GM12878 (cell line): ENCODE results near the gene CSNK1G2. TPM values are rescaled to one million over a fixed set of nuclear protein-coding genes. Genes with fewer than 3 reads are reported as not detected.

Source experiments
- CHD4 ChIP-seq: fragments of 200-600 bp; sonication (generic); IDR thresholded peaks from 2 replicates; pipeline ENCODE4 v1.6.1; 2016; ENCODE audit warnings: mild to moderate bottlenecking
- E2F4 ChIP-seq: IDR thresholded peaks from 2 replicates; pipeline ENCODE4 v1.6.1; 2012; ENCODE audit warnings: low read depth, low read length, improper control_type of control experiment
- EED ChIP-seq: sonication (generic); IDR thresholded peaks from 2 replicates; pipeline ENCODE4 v1.6.1; 2016; ENCODE audit warnings: antibody characterized with exemption, low read depth
- EZH2 ChIP-seq: IDR thresholded peaks from 2 replicates; pipeline ENCODE4 v1.6.1; 2012; ENCODE audit warnings: low read depth, mild to moderate bottlenecking, control low read depth, inconsistent platforms, low read length, borderline replicate concordance; ENCODE audit not compliant: control insufficient read depth
- FOS ChIP-seq: IDR thresholded peaks from 3 replicates; pipeline ENCODE4 v1.6.1; 2011; ENCODE audit warnings: borderline replicate concordance; ENCODE audit not compliant: insufficient read length; ENCODE audit errors: extremely low read depth
- FOXK2 ChIP-seq: fragments of 450-650 bp; IDR thresholded peaks from 2 replicates; pipeline ENCODE4 v1.6.1; 2017; ENCODE audit warnings: mild to moderate bottlenecking, moderate library complexity
- FOXM1 ChIP-seq: IDR thresholded peaks from 2 replicates; pipeline ENCODE4 v1.6.1; 2012; ENCODE audit warnings: low read depth, mild to moderate bottlenecking, inconsistent platforms, low read length, moderate library complexity
- IRF4 ChIP-seq: IDR thresholded peaks from 2 replicates; pipeline ENCODE4 v1.6.1; 2011; ENCODE audit warnings: low read depth, low read length
- KAT2A ChIP-seq: conservative IDR thresholded peaks from 2 replicates; pipeline ENCODE4 v1.6.1; 2011; ENCODE audit warnings: low read depth, low read length; ENCODE audit not compliant: control insufficient read depth
- RAD51 ChIP-seq: fragments of 450-650 bp; IDR thresholded peaks from 2 replicates; pipeline ENCODE4 v1.6.1; 2016; ENCODE audit warnings: moderate library complexity, mild to moderate bottlenecking, inconsistent platforms
- SMARCA5 ChIP-seq: fragments of 450-650 bp; IDR thresholded peaks from 2 replicates; pipeline ENCODE4 v1.6.1; 2017; ENCODE audit warnings: mild to moderate bottlenecking
- SMC3 ChIP-seq: IDR thresholded peaks from 2 replicates; pipeline ENCODE4 v1.6.1; 2011; ENCODE audit warnings: low read length, improper control_type of control experiment, borderline replicate concordance
- TCF12 ChIP-seq: IDR thresholded peaks from 2 replicates; pipeline ENCODE4 v1.6.1; 2011; ENCODE audit warnings: low read depth, mild to moderate bottlenecking, low read length
- TCF3 ChIP-seq: IDR thresholded peaks from 2 replicates; pipeline ENCODE4 v1.6.1; 2012; ENCODE audit warnings: low read depth, mild to moderate bottlenecking, low read length, borderline replicate concordance; ENCODE audit not compliant: insufficient read depth
- YY1 ChIP-seq: IDR thresholded peaks from 2 replicates; pipeline ENCODE4 v1.6.1; 2011; ENCODE audit warnings: low read depth, mild to moderate bottlenecking, low read length
- ZNF217 ChIP-seq: fragments of 450-650 bp; IDR thresholded peaks from 2 replicates; pipeline ENCODE4 v1.6.1; 2017; ENCODE audit warnings: antibody characterized with exemption, mild to moderate bottlenecking
- polyA plus RNA-seq, 11 experiments: library from polyadenylated mRNA; depleted of rRNA in 4 of 11; unstranded in 6 of 11; stranded (reverse) in 5 of 11; fragments of >200 nt; fragmentation: Nextera tagmentation in 4 of 11; fragmentation: Illumina TruSeq in 1 of 11; extraction: Ambion mirVana in 4 of 11; extraction: Trizol in 1 of 11; gene quantifications; 1 replicate in 1 of 11; 2 replicates in 10 of 11; pipeline versions ENCODE4 v1.2.1 to v1.2.3, GENCODE V29; 2011 to 2016; ENCODE audit warnings: inconsistent platforms in 2 of 11, missing spikeins in 2 of 11, low read depth in 1 of 11
- total RNA-seq, 4 experiments: library from RNA; depleted of rRNA in 3 of 4; stranded (reverse); fragments of >200 nt in 3 of 4; fragmentation: Illumina TruSeq in 1 of 4; extraction: Trizol in 1 of 4; gene quantifications; 2 replicates each; pipeline versions ENCODE4 v1.2.1 to v1.2.3, GENCODE V29; 2013 to 2021
- TF ChIP-seq, protein P1 (sequence below): IDR thresholded peaks from 2 replicates; pipeline ENCODE4 v1.6.1; 2012; ENCODE audit warnings: low read length, inconsistent platforms
- TF ChIP-seq, protein P2 (sequence below): IDR thresholded peaks from 2 replicates; pipeline ENCODE4 v1.6.1; 2011; ENCODE audit warnings: low read depth, low read length, improper control_type of control experiment, borderline replicate concordance
- TF ChIP-seq, protein P3 (sequence below): fragments of 450-650 bp; IDR thresholded peaks from 2 replicates; pipeline ENCODE4 v1.6.1; 2018; ENCODE audit warnings: mild to moderate bottlenecking, low read depth, moderate library complexity; ENCODE audit not compliant: partially characterized antibody
- TF ChIP-seq, protein P4 (sequence below): fragments of 450-650 bp; formaldehyde crosslinking; IDR thresholded peaks from 2 replicates; pipeline ENCODE4 v1.5.0; 2022; ENCODE audit warnings: mild to moderate bottlenecking, missing genetic modification characterization

Gene CSNK1G2
- total and polyA plus RNA-seq, 10 of the 15 experiments (the other 5 are each of a cell fraction or from before 2014, with no cell fraction given), result 0.64 to 109 (median 25.0) TPM

DNA sequence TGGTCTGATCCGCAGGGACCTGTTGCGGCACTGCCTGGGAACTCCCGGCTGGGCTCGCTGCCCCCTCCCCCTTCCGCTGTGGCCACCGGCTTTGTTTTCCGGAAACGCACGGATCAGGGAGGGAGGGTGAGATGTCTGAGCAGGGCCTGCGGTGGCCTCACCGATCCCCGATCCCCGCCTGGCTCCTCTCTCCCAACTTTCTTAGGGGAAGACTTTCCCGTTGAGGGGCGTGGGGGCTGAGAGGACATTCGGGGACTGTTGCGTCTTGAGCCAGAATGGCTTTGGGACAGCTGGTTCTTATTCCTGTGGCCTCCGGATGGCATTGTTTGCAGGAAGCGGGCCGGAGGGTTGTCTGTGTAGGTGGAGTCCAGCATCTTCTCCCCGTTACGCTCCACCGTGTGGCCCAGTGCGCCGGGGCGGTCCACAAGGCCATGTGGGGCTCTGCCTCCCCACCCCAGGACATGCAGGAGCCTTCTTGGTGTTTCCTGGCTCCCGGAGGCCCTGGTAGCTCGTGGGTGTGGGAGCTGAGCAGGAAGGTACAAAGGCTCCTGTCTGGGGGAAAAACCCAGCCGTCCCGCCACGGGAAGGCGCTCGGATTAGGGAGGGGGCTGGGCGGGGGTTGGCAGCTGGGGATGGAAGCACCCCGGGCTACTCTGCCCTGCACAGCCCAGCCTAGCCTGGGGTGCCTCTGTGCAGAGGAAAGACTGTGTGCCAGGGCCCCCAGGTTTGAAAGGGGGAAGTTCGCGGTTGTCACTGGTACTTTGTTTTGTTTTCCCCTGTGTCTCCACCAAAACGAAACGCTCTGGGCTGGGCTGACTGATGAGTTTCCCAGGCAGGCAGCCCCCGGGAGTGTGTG is 1.3 kb downstream of the CSNK1G2 start (continued):
- TF ChIP-seq SMC3, result no peak
- TF ChIP-seq FOXK2, result no peak
- TF ChIP-seq FOS, result no peak
- TF ChIP-seq, protein P1, sequence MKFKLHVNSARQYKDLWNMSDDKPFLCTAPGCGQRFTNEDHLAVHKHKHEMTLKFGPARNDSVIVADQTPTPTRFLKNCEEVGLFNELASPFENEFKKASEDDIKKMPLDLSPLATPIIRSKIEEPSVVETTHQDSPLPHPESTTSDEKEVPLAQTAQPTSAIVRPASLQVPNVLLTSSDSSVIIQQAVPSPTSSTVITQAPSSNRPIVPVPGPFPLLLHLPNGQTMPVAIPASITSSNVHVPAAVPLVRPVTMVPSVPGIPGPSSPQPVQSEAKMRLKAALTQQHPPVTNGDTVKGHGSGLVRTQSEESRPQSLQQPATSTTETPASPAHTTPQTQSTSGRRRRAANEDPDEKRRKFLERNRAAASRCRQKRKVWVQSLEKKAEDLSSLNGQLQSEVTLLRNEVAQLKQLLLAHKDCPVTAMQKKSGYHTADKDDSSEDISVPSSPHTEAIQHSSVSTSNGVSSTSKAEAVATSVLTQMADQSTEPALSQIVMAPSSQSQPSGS, result no peak
- TF ChIP-seq TCF3, result no peak
- no peak for TF ChIP-seq CHD4
- no peak for TF ChIP-seq IRF4
- 0 out of 2 replicates have a peak, but pooled peaks have one; percentile 46 for TF ChIP-seq SMARCA5
- TF ChIP-seq EED, result peak; percentile 78
- TF ChIP-seq E2F4, result no peak
- TF ChIP-seq FOXM1, result no peak
- no peak for TF ChIP-seq KAT2A
- TF ChIP-seq ZNF217, result no peak
- TF ChIP-seq, protein P2, sequence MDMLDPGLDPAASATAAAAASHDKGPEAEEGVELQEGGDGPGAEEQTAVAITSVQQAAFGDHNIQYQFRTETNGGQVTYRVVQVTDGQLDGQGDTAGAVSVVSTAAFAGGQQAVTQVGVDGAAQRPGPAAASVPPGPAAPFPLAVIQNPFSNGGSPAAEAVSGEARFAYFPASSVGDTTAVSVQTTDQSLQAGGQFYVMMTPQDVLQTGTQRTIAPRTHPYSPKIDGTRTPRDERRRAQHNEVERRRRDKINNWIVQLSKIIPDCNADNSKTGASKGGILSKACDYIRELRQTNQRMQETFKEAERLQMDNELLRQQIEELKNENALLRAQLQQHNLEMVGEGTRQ, result no peak
- no peak for TF ChIP-seq TCF12
- TF ChIP-seq EZH2, result no peak
- TF ChIP-seq YY1, result no peak
- TF ChIP-seq, protein P3, sequence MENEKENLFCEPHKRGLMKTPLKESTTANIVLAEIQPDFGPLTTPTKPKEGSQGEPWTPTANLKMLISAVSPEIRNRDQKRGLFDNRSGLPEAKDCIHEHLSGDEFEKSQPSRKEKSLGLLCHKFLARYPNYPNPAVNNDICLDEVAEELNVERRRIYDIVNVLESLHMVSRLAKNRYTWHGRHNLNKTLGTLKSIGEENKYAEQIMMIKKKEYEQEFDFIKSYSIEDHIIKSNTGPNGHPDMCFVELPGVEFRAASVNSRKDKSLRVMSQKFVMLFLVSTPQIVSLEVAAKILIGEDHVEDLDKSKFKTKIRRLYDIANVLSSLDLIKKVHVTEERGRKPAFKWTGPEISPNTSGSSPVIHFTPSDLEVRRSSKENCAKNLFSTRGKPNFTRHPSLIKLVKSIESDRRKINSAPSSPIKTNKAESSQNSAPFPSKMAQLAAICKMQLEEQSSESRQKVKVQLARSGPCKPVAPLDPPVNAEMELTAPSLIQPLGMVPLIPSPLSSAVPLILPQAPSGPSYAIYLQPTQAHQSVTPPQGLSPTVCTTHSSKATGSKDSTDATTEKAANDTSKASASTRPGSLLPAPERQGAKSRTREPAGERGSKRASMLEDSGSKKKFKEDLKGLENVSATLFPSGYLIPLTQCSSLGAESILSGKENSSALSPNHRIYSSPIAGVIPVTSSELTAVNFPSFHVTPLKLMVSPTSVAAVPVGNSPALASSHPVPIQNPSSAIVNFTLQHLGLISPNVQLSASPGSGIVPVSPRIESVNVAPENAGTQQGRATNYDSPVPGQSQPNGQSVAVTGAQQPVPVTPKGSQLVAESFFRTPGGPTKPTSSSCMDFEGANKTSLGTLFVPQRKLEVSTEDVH, result no peak
- TF ChIP-seq, protein P4, sequence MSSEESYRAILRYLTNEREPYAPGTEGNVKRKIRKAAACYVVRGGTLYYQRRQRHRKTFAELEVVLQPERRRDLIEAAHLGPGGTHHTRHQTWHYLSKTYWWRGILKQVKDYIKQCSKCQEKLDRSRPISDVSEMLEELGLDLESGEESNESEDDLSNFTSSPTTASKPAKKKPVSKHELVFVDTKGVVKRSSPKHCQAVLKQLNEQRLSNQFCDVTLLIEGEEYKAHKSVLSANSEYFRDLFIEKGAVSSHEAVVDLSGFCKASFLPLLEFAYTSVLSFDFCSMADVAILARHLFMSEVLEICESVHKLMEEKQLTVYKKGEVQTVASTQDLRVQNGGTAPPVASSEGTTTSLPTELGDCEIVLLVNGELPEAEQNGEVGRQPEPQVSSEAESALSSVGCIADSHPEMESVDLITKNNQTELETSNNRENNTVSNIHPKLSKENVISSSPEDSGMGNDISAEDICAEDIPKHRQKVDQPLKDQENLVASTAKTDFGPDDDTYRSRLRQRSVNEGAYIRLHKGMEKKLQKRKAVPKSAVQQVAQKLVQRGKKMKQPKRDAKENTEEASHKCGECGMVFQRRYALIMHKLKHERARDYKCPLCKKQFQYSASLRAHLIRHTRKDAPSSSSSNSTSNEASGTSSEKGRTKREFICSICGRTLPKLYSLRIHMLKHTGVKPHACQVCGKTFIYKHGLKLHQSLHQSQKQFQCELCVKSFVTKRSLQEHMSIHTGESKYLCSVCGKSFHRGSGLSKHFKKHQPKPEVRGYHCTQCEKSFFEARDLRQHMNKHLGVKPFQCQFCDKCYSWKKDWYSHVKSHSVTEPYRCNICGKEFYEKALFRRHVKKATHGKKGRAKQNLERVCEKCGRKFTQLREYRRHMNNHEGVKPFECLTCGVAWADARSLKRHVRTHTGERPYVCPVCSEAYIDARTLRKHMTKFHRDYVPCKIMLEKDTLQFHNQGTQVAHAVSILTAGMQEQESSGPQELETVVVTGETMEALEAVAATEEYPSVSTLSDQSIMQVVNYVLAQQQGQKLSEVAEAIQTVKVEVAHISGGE (CRISPR knock-in tag), result no peak
- TF ChIP-seq RAD51, result no peak
